HG03460 (cell line): ENCODE results near the gene USP30.
"Not testable (repeated sequence)": the region's sequence is repeated elsewhere in the genome, so short reads cannot be mapped to it uniquely, and the experiment has no call there.

Experiments used
- ATAC-seq: cut with Tn5 transposase; IDR thresholded peaks from one replicate; pipeline ENCODE4 v1.9.1; 2021; ENCODE audit not compliant: unreplicated experiment

USP30 gene

DNA sequence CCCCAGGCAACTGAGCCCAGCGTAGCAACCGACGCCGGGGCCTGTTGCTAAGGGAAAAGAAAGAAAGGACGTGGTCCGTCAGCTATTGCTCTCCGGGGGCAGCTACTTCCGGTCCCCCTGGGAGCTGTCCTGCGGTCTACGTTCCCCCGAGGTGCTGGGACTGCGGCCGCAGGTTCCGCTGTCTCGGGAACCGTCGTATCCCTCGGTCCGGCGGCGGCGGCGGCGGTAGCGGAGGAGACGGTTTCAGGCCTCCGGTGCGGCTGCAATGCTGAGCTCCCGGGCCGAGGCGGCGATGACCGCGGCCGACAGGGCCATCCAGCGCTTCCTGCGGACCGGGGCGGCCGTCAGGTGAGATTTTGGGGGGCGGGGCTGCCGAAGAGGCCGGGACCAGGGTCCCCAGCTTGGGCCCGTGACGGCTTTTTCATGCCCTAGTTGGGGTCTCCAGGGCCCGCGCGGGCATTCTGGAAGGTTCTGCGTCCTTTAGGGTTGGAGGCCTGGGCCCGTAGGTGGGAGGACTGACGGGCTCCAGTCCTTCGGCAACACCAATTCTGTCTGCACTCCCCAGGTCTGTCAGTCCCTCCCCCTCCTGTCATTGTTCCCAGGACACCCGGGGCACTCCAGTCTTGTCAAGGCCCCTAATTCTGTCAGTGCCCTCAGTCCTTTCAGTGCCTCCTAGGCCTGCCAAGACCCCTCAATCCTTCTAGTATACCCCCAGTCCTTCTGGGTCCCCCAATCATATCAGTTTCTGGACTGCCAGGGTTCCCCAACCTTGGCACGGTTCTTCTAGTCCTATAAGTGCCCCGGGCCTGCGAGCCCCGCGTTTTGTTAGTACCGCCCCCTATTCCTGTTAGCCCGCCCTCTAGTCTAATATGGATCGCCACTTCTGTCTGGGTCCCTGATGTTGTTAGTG lies at the start of gene USP30:
Gene USP30, plus strand, starts transcription at position 163 of the 910 bp plus-strand sequence. Its CDS starts 103 bp downstream, at position 266.
- ATAC-seq = peak; percentile 70

- ATAC-seq = no peak
Observed at GRCh38 chr12:109004017-109004416, 48.4 kb upstream of the USP30 start.

GRCh38 chr12:109009766-109010165 lies 42.6 kb upstream of the USP30 start:
- ATAC-seq = no peak

- no peak for ATAC-seq
Observed at GRCh38 chr12:109010259-109010658, 42.1 kb upstream of the USP30 start.

- no peak for ATAC-seq
Observed at GRCh38 chr12:109014984-109015765, 37.2 kb upstream of the USP30 start.

DNA sequence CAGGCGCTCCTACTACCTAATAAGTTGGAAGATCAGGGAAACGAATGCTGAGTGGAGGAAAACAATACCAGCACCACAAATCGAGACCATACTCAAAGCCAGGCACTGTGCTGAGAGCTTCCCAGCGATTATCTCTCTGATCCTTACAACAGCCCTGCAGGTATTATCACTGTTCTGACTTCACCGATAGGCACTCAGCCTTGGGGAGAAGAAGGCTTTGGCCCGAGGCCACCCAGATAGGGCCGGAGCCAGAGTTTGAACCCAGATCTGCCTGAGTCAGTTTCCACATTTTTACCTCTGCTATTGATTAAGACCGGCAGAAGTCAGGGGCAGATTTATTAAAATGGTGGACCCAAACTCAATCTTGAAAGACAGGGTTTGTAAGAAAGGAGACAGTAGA lies 36.4 kb upstream of the USP30 start:
- ATAC-seq = no peak

DNA sequence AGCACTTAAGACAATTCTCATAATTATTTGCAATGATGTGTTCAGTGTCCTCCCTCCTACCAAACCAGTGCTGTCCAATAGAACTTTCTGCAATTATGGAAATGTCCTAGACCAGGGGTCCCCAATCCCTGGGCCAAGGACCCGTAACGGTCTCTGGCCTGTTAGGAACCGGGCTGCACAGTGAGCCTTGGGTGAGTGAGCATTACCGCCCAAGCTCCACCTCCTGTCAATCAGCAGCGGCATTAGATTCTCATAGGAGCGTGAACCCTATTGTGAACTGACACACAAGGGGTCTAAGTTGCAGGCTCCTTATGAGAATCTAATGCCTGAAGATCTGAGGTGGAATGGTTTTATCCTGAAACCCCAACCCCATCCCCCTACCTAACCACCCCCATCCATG lies 35.4 kb upstream of the USP30 start:
- ATAC-seq = no peak

DNA sequence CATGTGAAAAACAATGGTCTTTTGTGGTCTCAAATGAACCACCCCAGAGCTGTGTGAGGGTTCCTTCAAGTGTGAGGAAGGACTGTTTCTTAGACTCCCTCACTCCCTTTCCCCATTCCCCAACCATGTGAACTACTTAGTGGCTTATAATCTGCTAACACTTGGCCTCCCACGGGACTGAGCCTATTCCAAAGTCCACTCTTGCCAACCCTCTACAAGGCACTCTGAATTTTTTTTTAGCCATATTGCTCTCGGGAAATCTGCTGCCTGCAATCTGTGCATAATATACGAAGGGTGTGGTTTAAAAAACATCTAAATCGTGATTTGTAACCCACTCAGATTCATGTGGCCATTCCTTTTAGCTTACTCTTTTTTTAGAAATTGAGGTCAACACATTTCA lies 34.1 kb upstream of the USP30 start:
- ATAC-seq = no peak

- ATAC-seq = no peak
Observed at GRCh38 chr12:109020146-109020795, 32.1 kb upstream of the USP30 start.

- no peak for ATAC-seq
Observed at GRCh38 chr12:109020796-109021380, 31.5 kb upstream of the USP30 start, which contains the start of gene SVOP. TSS of gene SVOP (minus strand) at chr12:109021068. CDS start at chr12:109020868, 200 bp downstream.

- ATAC-seq = no peak
Observed at GRCh38 chr12:109027767-109028166, 24.6 kb upstream of the USP30 start.

DNA sequence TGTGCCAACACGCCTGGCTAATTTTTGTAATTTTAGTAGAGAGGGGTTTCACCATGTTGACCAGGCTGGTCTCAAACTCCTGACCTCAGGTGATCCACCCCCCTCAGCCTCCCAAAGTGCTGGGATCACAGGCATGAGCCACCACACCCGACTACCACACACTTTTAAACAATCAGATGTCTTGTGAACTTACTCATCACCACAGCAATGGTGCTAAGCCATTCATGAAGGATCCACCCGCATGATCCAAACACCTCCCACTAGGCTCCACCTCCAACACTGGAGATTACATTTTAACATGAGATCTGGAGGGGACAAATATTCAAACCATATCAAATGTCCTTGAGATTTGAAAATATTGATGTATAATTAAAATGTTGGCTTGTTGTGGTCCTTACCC lies 23.8 kb upstream of the USP30 start:
- ATAC-seq = not testable (repeated sequence)

DNA sequence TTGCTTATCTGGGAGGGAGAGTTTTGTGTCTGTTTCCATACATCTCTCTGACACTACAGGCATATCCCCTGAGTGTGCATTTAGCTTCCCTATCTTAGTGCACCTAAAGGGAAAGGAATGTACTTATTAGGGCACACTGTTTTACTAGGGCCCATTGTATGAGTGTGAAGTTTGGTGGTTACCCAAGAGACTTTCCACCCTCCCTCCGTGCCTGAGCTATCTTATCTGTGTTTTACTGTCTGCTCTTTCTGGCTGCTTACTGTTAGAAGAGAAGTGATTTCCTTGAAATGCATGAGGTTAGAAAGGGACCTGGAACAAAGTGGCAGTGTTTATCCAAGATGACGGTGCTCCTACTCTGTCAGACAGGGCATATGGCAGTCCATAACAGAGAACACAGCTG lies 23.0 kb upstream of the USP30 start:
- no peak for ATAC-seq

GRCh38 chr12:109033239-109034196 lies 18.9 kb upstream of the USP30 start:
- ATAC-seq = no peak

DNA sequence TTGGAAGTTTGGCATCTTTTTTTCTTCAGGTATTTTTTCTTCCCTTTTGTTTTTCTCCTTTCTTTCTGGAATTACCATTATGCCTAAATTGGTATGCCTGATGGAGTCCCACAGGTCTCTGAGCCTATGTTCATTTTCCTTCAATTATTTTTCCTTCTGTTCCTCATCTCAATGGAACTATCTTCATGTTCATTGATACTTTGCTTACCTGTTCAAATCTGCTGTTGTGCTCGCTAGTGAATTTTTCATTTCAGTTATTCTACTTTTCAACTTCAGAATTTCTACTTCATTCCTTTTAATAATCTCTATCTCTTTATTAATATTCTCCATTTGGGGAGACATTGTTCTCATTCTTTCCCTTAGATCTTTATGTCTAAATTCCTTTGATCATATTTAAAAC lies 15.4 kb upstream of the USP30 start:
- no peak for ATAC-seq

- ATAC-seq = no peak
Observed at GRCh38 chr12:109044241-109044640, 8.1 kb upstream of the USP30 start.

DNA sequence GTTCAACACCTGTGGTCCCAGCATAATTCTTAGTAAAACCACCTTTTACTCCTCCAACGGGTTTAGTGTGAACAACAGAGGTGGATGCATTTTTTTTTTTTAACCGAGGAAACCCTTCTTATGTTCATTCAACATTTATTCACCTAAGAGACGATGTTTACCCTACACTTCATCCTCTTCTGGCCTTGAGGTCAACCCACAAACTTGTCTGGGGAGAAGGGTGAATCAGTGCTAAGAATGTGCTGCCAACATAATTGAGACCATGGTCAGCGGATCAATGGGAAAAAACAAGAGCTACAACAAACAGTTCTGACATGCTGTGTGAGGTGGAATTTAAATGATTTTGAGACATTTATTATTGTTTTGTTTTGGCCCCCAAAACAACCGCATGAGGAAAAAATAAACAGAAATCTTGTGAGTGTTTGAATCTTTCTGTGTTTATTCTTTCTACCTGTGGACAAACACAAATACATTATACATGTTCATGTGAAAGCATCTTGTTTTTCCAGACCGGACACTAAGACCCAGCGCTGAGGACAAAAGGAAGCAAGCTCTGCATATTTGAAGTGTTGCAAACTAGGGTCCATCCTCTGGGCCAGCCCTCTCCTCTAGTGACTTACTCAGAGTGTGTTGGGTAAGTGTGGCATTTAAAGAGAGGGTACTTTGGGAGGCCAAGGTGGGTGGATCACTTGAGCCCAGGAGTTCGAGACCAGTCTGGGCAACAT lies 5.1 kb upstream of the USP30 start:
- ATAC-seq = no peak

- ATAC-seq = not testable (repeated sequence)
Observed at GRCh38 chr12:109048706-109049105, 3.7 kb upstream of the USP30 start.

GRCh38 chr12:109049794-109050193 lies 2.6 kb upstream of the USP30 start:
- ATAC-seq = not testable (repeated sequence)
